Measurements from ENCODE around the gene FAM124A.

FAM124A gene

DNA sequence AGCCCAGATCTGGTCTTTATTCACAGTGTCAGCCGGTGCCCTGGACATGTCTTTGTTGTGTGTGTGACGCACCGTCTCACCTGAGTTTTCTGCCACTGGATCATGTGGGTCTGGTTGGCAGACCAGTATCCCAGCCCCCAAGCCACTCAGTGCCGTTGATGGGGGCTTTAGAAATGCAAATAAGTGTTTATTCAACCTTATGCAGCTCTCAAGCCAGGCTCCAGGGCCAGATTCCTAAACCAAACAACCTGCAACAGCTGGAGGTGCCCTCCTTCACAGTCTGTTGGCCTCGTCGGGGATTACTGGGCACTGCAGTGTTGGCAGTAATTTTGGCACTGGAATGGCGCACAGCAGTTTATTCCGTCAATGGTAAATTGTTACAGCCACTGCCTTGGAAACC, 21.6 kb downstream of the FAM124A start:
- no peak for DNase-seq (ENCODE audit: low read depth)

DNA sequence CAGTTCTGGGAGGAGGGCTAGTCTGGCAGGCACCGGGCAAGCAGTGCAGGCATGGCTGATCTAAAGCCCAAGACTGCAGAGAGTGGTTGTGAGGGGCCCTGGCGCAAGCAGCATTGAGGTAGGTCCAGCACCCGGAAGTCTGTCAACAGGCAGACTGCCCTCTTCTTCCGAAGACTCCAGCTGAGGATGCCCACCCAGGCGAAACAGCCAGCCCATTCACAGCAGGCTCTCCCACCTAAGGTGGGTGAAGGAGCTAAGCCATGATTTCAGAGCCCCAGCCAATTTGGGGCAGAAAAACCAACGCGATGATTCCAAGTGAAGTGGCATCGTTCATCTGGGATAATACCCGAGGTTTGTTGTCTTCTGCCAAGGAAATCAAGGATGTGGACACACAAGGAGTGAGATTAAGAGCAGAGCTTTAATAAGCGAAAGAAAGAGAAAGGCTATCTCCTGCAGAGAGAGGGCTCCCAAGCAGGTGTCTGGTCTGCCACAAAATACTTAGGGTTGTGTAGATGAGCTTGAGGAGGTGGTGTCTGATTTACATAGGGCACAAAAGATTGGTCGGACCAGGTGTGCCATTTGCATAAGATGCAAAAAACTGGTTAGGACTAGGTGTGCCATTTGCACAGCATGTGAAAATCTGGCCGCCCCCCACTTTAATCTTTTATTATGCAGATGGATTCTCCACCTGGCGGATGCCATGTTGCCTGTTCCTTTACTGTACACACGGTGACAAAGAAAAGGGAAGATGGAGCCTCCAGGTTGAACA, 22.6 kb downstream of the FAM124A start:
- no peak for DNase-seq (ENCODE audit: low read depth)

DNA sequence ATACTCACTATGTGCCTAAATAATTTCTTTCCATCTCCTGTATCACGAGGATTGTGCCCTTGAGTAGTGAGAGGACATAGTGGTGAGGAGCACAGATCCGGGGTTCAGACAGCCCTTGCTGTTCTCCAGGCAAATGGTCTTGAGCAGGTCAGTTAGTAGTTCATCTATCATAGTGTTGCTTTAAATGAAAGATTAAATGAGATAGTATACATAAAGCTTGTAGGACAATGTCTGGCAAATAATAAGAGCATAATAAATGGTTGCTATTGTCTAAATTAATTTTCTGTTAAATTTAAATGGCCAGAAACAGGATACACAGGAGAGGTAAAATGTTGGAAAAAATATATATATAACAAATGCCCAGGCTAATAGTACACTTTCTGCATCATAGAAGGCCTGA, 23.4 kb downstream of the FAM124A start:
- DNase-seq (ENCODE audit: low read depth): no peak

DNA sequence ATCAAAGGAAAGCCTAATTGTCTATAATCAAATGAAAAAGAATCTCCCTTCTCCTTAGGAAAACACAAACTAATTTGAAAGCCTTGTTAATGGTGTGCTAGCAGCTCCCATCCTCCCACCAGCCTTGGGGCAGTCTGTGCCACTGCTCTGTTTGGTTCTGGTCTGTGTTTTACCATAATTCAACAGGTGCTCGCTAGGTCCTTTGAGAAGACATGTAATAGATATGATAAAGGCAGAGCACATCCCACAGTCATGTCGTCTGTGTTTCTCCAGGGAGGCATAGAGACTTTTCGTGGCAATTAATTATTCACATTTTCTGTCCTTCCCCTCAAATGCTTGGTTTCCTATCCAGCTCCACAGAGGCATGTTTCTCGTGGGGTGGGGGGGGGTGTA, 23.8 kb downstream of the FAM124A start:
- DNase-seq (ENCODE audit: low read depth): no peak

DNA sequence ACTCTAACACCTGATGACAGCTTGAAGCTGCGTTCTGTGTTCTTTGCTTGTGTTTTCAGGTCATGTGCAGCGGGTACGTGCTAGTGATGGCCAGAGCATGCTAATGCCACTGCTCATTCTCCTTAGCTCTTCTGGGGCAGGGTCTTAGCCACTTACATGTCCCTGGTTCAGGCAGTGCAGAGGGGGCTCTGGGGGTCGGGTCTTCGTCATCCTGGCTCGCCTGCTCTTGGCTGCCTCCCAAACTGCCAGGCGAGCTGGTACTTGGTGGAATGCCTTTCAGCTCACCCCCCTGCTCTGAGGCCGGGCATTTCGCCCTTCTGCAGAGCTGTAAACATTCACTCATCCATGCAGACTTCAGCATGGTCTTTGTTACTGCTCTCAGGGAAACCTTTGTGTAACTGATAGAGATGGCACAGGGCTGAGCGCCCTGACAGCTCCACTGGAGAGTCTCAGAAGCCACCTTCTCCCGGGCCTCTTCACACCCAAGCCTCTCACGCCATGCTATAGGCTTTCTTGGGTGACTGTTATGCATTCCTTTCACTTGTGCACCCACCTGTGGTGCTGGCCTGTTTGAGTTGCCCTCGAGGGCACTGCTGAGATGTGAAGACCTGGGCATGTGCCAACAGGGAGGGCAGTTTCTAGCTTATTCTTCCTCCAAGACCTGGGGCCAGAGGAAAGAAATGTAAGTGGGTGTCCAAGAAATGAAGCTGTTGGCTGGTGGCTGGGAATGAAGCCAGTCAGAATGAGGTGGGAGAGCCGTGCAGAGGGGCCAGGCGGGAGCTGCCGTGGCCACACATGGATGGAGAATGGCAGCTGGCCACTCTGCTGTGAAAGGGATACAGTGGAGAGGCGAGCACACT, 24.4 kb downstream of the FAM124A start:
- DNase-seq (ENCODE audit: low read depth): no peak

DNA sequence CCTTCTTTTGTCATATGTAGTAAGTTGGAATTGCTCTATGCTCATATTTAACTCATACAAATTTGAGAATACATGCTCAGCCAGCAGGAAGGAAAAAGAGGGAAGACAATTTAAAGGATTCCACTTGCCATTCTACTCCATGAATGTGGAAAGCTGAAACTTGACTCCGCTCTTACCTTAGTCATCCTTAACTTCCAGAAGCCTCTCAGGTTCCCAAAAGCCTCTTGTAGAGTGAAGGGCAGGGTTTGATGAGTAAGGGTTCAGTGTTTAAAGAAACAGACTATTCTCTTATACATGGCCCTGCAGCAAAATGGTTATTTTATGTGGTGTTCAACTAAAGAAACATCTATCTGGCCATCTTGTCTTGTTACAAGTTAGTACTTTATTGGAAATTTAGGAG, 27.1 kb downstream of the FAM124A start:
- no peak for DNase-seq (ENCODE audit: low read depth)

DNA sequence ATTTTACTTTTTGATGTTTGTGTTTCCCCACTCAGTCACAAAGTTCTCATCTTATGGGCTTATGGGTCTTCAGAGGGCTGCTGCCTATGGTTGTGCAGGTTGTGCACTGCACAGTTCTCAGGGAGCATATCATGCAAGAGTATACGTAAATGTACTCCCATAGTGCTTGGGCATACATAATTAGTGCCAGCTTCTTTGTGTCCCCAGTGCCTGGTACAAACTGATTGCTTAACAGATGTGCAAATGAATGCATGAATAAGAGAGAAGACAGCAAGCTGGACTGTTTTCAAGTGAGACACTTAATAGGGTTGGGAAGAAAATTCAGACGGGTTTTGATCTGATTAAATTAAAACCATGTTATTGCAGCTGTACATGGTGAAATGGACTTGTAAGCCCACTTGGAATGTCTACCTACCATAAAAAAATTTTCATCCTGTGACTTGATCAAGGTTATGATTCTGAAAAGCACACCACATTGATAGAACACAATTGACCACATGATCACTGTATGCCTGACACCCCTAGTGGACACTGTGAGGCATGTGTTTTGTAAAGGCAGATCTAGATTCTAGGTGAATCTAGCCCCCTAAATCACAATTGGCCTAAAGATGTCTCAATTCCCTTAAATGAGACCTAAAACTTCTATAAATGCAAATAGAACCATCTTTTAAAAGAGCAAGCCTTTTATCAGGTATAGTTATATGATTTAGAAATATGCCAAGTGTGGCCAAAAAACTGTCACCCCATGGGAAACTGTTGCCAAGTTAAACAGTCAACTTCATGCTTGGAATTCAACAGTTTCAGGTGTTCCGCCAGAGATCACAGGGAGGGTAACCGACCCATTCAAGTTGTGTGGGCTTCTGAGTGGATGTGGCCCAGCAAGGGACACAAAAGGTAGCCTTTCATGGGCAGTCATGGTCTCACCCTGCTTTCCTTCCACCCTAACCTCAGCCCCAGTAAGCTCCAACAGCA, 27.9 kb downstream of the FAM124A start:
- no peak for DNase-seq (ENCODE audit: low read depth)

DNA sequence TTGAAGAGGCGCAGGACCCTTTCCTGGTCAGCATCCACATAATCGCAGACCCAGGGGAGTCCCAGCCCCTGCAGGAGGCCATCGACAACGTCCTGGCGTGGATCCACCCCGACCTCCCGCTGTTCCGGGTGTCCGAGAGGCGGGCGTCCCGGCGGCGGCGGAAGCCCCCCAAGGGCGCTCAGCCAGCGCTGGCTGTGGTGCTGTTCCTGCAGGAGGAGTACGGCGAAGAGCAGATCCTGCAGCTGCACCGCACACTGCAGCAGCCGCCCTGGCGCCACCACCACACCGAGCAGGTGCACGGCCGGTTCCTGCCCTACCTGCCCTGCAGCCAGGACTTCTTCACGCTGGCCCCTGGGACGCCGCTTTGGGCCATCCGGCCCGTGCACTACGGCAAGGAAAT, 29.3 kb downstream of the FAM124A start:
- no peak for DNase-seq (ENCODE audit: low read depth)

DNA sequence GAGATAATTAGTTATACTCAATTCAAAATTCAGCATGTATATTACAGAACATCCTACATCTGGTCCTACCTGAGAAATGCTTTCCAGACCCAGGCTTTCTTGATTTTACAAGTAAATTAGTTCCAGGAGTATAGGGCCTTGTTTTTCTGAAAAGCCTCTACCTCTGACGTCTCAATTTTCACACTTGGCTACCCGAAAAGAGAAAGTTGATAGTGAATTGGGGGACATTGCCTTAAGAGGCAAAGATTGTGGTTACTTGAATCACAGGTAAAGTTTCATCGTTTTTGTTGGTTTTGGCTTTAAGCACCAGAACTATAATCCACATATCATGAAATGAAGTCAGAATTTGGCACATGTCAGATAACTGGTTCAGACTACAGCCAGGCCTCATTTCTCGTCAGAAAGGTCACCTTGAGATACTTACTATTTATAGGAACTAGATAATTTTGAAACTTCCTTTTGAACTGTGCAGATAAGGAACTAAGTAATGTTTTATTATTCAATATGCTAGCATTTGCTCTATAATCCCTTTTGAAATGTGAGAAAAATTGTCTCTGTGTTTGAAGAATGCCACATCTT, 30.8 kb downstream of the FAM124A start:
- no peak for DNase-seq (ENCODE audit: low read depth)

DNA sequence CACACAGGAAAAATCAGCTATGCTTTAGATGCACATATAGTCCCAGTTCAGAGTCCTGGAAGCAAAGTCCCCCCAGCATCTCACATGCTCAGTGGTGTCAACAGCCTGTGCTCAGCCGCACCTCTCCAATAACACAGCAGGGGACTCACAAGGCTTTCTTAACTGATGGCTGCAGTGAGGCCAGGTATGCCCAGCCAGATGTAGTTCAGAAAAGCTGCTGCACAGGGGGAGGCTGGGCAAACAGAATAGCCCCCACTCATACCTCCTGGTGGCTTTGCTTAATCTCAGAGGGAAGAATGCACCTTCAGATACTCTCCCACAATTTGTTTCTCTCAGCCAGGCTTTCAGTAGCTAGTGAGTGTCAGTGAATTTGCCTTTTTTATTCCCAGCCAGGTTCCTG, 33.4 kb downstream of the FAM124A start:
- no peak for DNase-seq (ENCODE audit: low read depth)

DNA sequence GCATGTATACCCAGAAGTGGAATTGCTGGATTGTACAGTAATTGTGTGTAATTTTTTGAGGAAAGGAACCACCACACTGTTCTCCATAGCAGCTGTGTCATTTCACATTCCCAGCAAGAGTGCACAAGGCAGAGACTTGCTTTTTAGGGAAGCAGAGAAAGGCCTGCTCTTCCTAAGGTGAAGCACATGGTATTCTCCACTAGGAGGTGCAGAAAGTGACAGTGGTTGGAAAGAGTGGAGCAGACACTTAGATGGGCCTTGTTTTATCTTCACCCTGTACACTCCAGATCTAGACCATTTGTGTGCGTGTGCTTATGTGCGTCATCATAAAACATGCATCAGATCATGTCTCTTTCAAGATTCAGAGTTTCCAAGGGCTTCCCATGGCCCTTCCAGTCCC, 35.0 kb downstream of the FAM124A start:
- DNase-seq (ENCODE audit: low read depth): no peak

DNA sequence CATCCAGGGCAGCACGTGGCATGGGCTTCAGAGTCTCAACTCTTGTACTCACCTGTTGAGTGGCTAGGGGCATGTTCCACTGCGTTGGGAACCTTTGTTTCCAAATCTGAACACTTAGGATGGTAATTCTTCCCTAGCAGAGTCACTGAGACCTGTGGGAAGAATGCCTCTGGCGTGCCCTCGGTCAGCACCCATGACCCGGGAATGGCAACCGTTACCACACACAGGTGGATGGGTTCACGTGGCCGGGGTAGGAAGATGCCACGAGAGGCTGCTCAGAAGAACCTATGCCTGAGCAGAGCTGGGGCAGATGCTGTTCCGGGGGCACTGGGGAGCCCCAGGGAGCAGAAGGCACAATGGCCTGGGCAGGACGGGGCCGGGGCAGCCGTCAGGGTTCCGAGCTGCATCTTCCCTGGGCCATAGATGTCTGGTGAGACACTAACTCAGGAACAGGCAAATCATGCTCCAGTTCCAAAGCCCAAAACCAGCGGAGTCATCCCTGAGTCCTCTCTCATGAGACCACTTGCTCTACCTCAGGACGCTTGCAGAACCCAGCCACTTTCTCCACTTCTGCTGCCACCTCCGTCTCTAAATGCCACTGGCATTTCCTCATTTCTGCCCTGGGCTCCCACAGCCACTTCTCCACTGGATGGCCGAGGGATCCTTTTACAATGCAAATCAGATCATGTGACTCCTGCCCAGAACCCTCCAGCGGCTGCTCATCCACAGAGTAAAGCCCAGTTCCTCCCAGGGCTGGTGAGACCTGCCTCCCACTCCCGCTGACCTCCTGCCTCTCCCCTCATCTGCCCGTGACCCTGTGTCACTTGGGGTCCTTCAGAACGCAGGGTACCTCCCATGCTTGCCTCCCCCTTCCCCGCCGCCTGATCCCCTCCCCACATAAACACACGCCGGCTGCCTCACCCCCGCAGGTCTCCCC, 36.7 kb downstream of the FAM124A start:
- no peak for DNase-seq (ENCODE audit: low read depth)

DNA sequence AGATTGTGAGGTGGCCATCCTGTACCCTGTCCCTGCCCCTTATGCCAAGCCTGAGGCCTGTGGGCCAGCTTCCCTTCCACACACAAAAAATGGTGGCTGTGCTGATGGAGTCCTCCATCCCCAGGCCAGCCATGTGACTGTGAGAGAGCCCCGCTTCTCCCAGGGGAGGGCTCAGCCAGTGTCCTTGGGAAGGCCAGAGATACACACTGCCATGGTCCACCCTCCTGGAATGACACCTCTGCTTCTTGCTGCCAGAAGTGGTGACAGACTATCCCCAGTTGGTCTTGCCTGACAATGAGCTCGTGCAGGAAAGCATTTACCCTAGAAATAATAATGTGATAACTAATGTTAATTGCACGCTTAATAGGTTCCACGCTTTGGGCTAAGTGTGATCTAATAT, 38.0 kb downstream of the FAM124A start:
- no peak for DNase-seq (ENCODE audit: low read depth)

DNA sequence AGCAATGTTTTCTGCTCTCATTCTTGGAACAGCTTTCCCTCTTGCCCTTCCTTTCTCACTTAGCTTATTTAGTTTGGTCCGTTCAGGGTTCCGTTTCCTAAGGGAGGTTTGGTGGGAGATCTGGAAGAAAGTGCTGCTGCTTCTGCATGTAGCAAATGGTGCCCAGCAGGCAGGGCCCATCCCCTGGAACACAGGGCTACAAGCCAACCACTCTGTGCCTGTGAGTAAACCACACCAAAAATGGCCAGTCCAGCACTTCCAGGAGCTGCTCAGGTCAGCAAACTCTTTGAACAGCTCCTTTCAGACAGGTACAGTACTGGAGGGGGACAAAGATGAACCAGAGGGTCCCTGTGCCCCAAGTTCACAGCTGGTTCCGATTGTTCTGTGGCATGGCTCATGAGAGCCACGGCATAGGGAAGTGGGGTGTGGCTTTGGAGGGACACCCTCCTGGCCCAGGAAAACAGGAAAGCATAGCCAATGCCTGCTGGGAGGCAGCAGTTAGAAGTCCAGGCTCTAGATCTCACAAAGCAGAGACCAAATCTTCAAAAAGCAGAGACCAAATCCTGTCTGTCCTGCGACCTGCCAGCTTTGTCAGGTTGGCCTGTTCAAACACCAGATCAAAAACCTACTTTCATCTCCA, 39.5 kb downstream of the FAM124A start:
- DNase-seq (ENCODE audit: low read depth): no peak

DNA sequence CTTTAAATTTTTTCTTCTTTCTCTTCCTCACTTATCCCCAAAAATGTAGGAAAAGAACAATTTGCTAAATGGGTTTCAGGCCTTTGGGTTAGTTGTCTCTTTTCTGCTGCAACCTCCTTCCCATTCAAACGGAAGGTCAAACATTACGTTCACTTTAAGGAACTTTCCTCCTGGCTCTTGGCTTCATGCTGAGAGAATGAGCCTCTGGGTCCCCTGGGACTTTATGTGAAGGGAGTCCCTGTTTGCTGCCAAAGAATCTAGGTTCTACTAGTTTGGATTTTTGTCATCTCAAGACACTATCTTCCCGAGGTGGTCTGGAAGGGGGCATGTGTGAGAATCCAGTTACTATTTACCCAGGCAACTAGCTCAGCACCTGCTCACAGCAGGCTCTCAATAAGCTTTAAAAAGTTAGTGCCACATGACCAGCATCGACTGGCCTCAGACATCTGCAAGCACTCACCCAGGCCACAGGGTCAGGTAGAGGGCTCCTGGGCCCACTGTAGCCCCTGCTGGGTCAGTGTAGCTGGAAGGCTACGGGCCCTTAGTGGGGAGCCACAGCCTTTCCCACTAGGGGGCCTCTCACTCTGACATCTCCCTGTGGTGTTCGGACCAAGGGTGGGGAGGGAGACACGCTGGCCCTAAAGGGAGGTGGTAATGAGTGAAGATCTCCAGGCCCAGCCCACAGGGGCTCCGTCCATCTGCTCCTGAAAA, 40.5 kb downstream of the FAM124A start:
- DNase-seq (ENCODE audit: low read depth): no peak

DNA sequence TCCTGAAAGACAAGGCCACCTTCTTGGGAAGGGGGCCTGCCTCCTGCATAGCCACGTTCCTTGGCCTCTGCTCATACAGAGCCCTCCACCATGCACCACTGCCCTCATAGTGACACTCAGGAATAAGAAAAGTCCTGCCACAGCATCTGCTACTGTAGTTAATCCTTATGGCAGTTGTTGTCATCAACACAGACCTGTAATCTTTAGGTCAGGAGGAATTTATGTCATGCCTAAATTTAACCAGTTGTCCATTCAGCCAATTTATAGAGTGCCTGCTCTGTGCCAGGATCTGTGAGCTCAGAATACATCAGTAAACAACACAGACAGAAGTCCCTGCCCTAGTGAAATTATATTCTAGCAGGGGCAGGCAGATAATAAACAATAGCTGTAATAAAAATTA, 44.4 kb downstream of the FAM124A start:
- DNase-seq (ENCODE audit: low read depth): no peak

DNA sequence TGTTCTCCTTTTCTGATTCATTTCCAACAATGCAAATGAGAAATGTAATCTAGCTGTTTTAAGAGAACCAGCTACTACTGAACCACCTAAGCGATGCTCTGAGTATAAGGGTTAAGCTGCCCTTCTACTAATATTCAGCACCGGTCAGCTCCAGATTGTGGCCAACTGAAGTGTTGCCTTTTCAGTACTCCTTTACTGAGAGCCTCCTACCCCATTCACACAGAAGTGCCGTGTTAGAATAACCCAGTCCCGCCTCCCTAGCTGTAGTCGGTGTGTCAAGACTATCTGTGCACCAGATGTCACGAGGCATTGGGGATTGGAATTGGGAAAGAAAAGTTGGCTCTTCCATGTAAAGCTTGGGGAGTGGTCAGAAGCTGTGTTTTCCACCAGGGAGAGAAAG, 45.4 kb downstream of the FAM124A start:
- DNase-seq (ENCODE audit: low read depth): no peak

DNA sequence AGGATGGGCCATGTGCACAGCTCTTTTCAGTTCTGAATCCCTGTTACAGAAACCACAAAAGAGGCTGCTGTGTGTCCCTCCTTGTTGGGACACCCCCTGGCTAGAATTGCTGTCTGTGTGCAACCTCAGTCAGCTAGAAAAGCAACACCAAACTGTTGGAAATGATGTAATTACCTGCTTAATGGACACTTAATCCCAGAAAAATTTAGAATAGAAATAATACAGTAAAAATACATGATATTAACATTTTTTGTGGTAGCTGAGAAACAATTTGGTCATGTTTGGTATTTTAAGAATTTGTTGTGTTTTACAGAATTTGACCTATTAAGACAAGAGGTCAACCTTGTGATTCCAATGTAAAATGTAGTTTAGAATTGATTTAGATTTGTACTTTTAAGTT, 46.8 kb downstream of the FAM124A start:
- no peak for DNase-seq (ENCODE audit: low read depth)

DNA sequence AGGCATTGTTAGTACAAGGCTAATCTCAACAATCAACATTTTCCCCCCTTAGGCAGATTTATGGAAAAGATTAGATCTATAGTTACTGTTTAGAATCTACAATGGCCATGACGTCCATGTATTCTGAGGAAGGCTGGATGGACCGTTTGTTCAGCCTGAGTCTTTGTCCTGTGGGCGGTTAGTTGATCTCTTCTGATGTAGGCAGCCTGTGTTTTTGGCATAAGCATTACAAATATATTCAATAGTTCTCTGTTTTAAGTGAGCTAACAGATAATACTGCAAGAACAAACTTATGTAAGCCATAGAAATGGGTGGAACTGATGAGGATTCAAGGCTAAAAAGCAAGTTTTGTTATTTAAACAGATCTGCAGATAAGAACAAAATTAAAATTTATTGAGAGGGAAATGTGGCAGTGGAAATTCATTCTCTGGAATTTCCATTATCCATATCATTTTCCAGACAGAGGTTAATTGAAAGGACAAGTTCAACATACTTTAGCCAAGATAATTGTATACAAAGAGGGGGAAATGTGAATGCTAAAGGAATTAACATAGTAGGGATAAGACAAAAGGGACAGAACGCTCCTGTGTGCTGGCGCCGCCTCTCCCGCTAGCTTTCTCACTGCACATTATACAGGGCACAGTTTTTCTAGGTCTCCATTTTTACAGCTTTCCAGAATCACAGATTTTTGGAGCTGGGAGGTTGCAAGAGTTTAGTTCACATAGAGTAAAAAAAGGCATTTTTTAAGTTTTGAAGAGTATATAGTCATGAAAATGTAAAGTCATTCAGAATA, 48.6 kb downstream of the FAM124A start:
- DNase-seq (ENCODE audit: low read depth): no peak
